HEK293 (cell line): ENCODE measurements around the gene APOBEC4.

Source experiments
- CTCF ChIA-PET: fragments of 350-600 bp; formaldehyde crosslinking; extraction: SDS; loops from one replicate; lab custom pipeline; 2021; ENCODE audit warnings: antibody characterized with exemption; lab: Yijun Ruan, JAX
- POLR2A ChIA-PET: fragments of 300-600 bp; formaldehyde crosslinking; extraction: SDS; loops from one replicate; lab custom pipeline; 2020; ENCODE audit warnings: antibody characterized with exemption, inconsistent platforms; lab: Yijun Ruan, JAX
- H3K27ac ChIP-seq: fragments of 200-500 bp; sonication (Bioruptor generic); 2 replicates; pipeline ENCODE4 v1.5.1; 2014; ENCODE audit warnings: low read depth, low read length, control low read depth, inconsistent platforms; ENCODE audit errors: extremely low read depth
- H3K36me3 ChIP-seq, 2 experiments: fragments of 200-500 bp in 1 of 2; sonication (Bioruptor generic) in 1 of 2; 1 replicate in 1 of 2; 2 replicates in 1 of 2; pipeline ENCODE4 v1.5.1; 2014 to 2017; ENCODE audit warnings: inconsistent platforms in 2 of 2, low read length in 2 of 2; ENCODE audit not compliant: control insufficient read depth in 2 of 2, insufficient read depth in 1 of 2
- H3K4me1 ChIP-seq: fragments of 200-500 bp; sonication (Bioruptor generic); 2 replicates; pipeline ENCODE4 v1.5.1; 2014; ENCODE audit warnings: mild to moderate bottlenecking, low read length, inconsistent platforms; ENCODE audit not compliant: control insufficient read depth, insufficient read depth
- H3K4me3 ChIP-seq: 2 replicates; pipeline ENCODE4 v1.5.1; 2011; ENCODE audit warnings: low read depth, mild to moderate bottlenecking, control low read depth, low read length, moderate library complexity
- H3K9me3 ChIP-seq: fragments of 200-500 bp; sonication (Bioruptor generic); 2 replicates; pipeline ENCODE4 v1.5.1; 2014; ENCODE audit warnings: low read depth, low read length, inconsistent platforms; ENCODE audit not compliant: control insufficient read depth, insufficient read depth
- EGR2 ChIP-seq: fragments of 450-650 bp; formaldehyde crosslinking; IDR thresholded peaks from 2 replicates; pipeline ENCODE4 v1.5.1; 2016; ENCODE audit warnings: low read depth, missing biosample characterization, missing genetic modification characterization
- FEZF1 ChIP-seq: fragments of 450-650 bp; formaldehyde crosslinking; IDR thresholded peaks from 2 replicates; pipeline ENCODE4 v1.5.1; 2016; ENCODE audit warnings: missing biosample characterization, missing genetic modification characterization
- GLI2 ChIP-seq: fragments of 450-650 bp; formaldehyde crosslinking; IDR thresholded peaks from 2 replicates; pipeline ENCODE4; 2017; ENCODE audit warnings: missing biosample characterization, missing genetic modification characterization, low read depth, borderline replicate concordance
- GLI4 ChIP-seq: fragments of 450-650 bp; formaldehyde crosslinking; IDR thresholded peaks from 2 replicates; pipeline ENCODE4 v1.5.1; 2016; ENCODE audit warnings: missing biosample characterization, missing genetic modification characterization
- GLIS1 ChIP-seq: fragments of 450-650 bp; formaldehyde crosslinking; IDR thresholded peaks from 2 replicates; pipeline ENCODE4 v1.5.1; 2016; ENCODE audit warnings: missing biosample characterization, missing genetic modification characterization
- KLF8 ChIP-seq: fragments of 450-650 bp; formaldehyde crosslinking; IDR thresholded peaks from 2 replicates; pipeline ENCODE4 v1.5.1; 2016; ENCODE audit warnings: missing biosample characterization, missing genetic modification characterization
- KLF9 ChIP-seq: fragments of 450-650 bp; formaldehyde crosslinking; IDR thresholded peaks from 2 replicates; pipeline ENCODE4 v1.5.1; 2016; ENCODE audit warnings: missing biosample characterization, missing genetic modification characterization, low read depth
- MYNN ChIP-seq: fragments of 450-650 bp; formaldehyde crosslinking; IDR thresholded peaks from 2 replicates; pipeline ENCODE4 v1.5.1; 2016; ENCODE audit warnings: missing biosample characterization, missing genetic modification characterization, borderline replicate concordance
- SCRT1 ChIP-seq: fragments of 450-650 bp; formaldehyde crosslinking; IDR thresholded peaks from 2 replicates; pipeline ENCODE4 v1.5.1; 2016; ENCODE audit warnings: missing biosample characterization, missing genetic modification characterization, borderline replicate concordance
- ZBTB20 ChIP-seq: fragments of 450-650 bp; formaldehyde crosslinking; IDR thresholded peaks from 2 replicates; pipeline ENCODE4 v1.5.1; 2016; ENCODE audit warnings: missing biosample characterization, missing genetic modification characterization
- ZBTB21 ChIP-seq: fragments of 450-650 bp; formaldehyde crosslinking; IDR thresholded peaks from 2 replicates; pipeline ENCODE4 v1.5.1; 2017; ENCODE audit warnings: missing biosample characterization, missing genetic modification characterization
- ZBTB48 ChIP-seq: fragments of 450-650 bp; formaldehyde crosslinking; IDR thresholded peaks from 2 replicates; pipeline ENCODE4 v1.5.1; 2016; ENCODE audit warnings: missing biosample characterization, missing genetic modification characterization
- ZBTB8A ChIP-seq: fragments of 450-650 bp; formaldehyde crosslinking; IDR thresholded peaks from 2 replicates; pipeline ENCODE4 v1.5.1; 2016; ENCODE audit warnings: missing biosample characterization, missing genetic modification characterization
- ZFHX2 ChIP-seq: fragments of 450-650 bp; formaldehyde crosslinking; conservative IDR thresholded peaks from 2 replicates; pipeline ENCODE4 v1.5.1; 2016; ENCODE audit warnings: missing biosample characterization, missing genetic modification characterization
- ZFP37 ChIP-seq: fragments of 450-650 bp; formaldehyde crosslinking; IDR thresholded peaks from 2 replicates; pipeline ENCODE4 v1.5.1; 2016; ENCODE audit warnings: missing biosample characterization, missing genetic modification characterization
- ZFP69B ChIP-seq: fragments of 450-650 bp; formaldehyde crosslinking; IDR thresholded peaks from 2 replicates; pipeline ENCODE4 v1.5.1; 2016; ENCODE audit warnings: missing biosample characterization, missing genetic modification characterization
- ZNF146 ChIP-seq: fragments of 450-650 bp; formaldehyde crosslinking; IDR thresholded peaks from 2 replicates; pipeline ENCODE4 v1.5.1; 2016; ENCODE audit warnings: missing biosample characterization, missing genetic modification characterization
- ZNF391 ChIP-seq: fragments of 450-650 bp; formaldehyde crosslinking; IDR thresholded peaks from 2 replicates; pipeline ENCODE4 v1.5.1; 2016; ENCODE audit warnings: low read depth, missing biosample characterization, missing genetic modification characterization, borderline replicate concordance
- ZNF394 ChIP-seq: fragments of 450-650 bp; formaldehyde crosslinking; IDR thresholded peaks from 2 replicates; pipeline ENCODE4 v1.5.1; 2016; ENCODE audit warnings: missing biosample characterization, missing genetic modification characterization, mild to moderate bottlenecking, moderate library complexity, borderline replicate concordance
- ZNF48 ChIP-seq: fragments of 450-650 bp; formaldehyde crosslinking; IDR thresholded peaks from 2 replicates; pipeline ENCODE4 v1.5.1; 2016; ENCODE audit warnings: missing biosample characterization, missing genetic modification characterization
- ZNF501 ChIP-seq: fragments of 450-650 bp; formaldehyde crosslinking; IDR thresholded peaks from 2 replicates; pipeline ENCODE4 v1.5.1; 2016; ENCODE audit warnings: missing biosample characterization, missing genetic modification characterization
- ZNF600 ChIP-seq: fragments of 450-650 bp; formaldehyde crosslinking; IDR thresholded peaks from 2 replicates; pipeline ENCODE4 v1.5.1; 2016; ENCODE audit warnings: missing biosample characterization, missing genetic modification characterization
- ZNF626 ChIP-seq: fragments of 450-650 bp; sonication (Bioruptor Pico); formaldehyde crosslinking; IDR thresholded peaks from 2 replicates; pipeline ENCODE4 v1.5.1; 2018; ENCODE audit warnings: missing biosample characterization, missing genetic modification characterization, inconsistent platforms
- ZNF792 ChIP-seq: fragments of 450-650 bp; formaldehyde crosslinking; IDR thresholded peaks from 2 replicates; pipeline ENCODE4 v1.5.1; 2016; ENCODE audit warnings: missing biosample characterization, missing genetic modification characterization
- ZNF837 ChIP-seq: fragments of 450-650 bp; formaldehyde crosslinking; IDR thresholded peaks from 2 replicates; pipeline ENCODE4 v1.5.1; 2016; ENCODE audit warnings: missing biosample characterization, missing genetic modification characterization
- ZNF843 ChIP-seq: fragments of 450-650 bp; formaldehyde crosslinking; IDR thresholded peaks from 2 replicates; pipeline ENCODE4 v1.5.1; 2016; ENCODE audit warnings: missing biosample characterization, missing genetic modification characterization
- TF ChIP-seq, protein P1 (sequence below): fragments of 450-650 bp; formaldehyde crosslinking; IDR thresholded peaks from 2 replicates; pipeline ENCODE4 v1.5.1; 2017; ENCODE audit warnings: missing biosample characterization, mild to moderate bottlenecking, missing genetic modification characterization, moderate library complexity
- TF ChIP-seq, protein P2 (sequence below): fragments of 450-650 bp; formaldehyde crosslinking; IDR thresholded peaks from 2 replicates; pipeline ENCODE4 v1.5.1; 2016; ENCODE audit warnings: missing biosample characterization, missing genetic modification characterization
- TF ChIP-seq, protein P3 (sequence below): fragments of 450-650 bp; formaldehyde crosslinking; optimal IDR thresholded peaks from 2 replicates; pipeline ENCODE3; 2016; ENCODE audit warnings: missing biosample characterization, mild to moderate bottlenecking, missing genetic modification characterization
- TF ChIP-seq, protein P4 (sequence below): fragments of 450-650 bp; formaldehyde crosslinking; IDR thresholded peaks from 2 replicates; pipeline ENCODE4 v1.5.1; 2016; ENCODE audit warnings: missing biosample characterization, missing genetic modification characterization
- TF ChIP-seq, protein P5 (sequence below): fragments of 450-650 bp; formaldehyde crosslinking; IDR thresholded peaks from 2 replicates; pipeline ENCODE4 v1.5.1; 2016; ENCODE audit warnings: missing biosample characterization, missing genetic modification characterization

The APOBEC4 gene

DNA sequence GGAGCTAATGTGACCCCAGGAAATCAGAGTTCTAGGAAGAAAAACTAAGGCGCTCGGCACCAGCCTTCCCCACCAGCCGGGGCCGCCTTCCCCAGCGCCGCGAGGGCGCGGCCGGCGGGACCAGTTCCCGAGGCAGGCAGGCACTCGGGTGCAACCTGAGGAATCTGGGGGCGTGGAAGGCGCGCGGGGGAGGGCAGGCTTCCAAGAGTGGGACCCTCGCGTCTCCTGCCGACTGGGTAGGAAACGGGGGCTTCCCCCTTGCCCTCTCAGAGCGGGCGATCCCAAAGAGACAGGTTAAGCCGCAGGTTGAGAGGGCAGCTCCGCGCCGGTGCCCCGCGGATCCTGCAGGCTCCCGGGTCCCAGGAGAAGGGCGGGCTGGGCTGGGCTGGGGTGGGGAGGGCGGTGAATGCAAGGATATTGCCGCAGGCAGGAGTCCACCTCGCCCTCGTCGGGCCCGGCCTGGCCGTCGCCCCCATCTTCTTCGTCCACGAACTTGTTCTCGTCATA is 18.0 kb downstream of the APOBEC4 start:
- peaks cover 14% of the 10 kb centered on the region; the same call in 1 of the 2 replicates for H3K4me1 ChIP-seq
- peaks cover 1 to 12% of the 10 kb centered on the region in 2 experiments; a peak in 2 of 3 replicates for H3K36me3 ChIP-seq
- ChIA-PET POLR2A (interaction anchor here (0.6 to 1.5 kb wide), 3 partner anchors 416 to 1427 kb away, joined by 3 to 4 read pairs (median 4); partner anchors contain the start of gene TSEN15), CTCF (interaction anchor here (0.7 to 1.6 kb wide), 2 partner anchors 19 to 510 kb away, joined by 3 to 4 read pairs; no protein-coding TSS in a partner anchor)
- H3K27ac ChIP-seq = peak overlapping the region; percentile 59
- no peaks in the 10 kb centered on the region for H3K9me3 ChIP-seq
- peak overlapping the region; percentile 86 for H3K4me3 ChIP-seq
- TF ChIP-seq FEZF1 (no peak), MYNN (tag by site-specific recombination) (no peak), ZBTB20 (tag by site-specific recombination) (peak; percentile 90), KLF8 (tag by site-specific recombination) (peak; percentile 86; the same call in 1 of the 2 replicates), ZNF146 (no peak), ZFHX2 (tag by site-specific recombination) (peak; percentile 72), ZFP69B (tag by site-specific recombination) (0 out of 2 replicates have a peak, but pooled peaks have one; percentile 36), EGR2 (tag by site-specific recombination) (peak; percentile 59), KLF9 (tag by site-specific recombination) (peak; percentile 53; the same call in 1 of the 2 replicates), ZNF48 (tag by site-specific recombination) (no peak), ZBTB48 (tag by site-specific recombination) (no peak), ZNF843 (tag by site-specific recombination) (0 out of 2 replicates have a peak, but pooled peaks have one; percentile 40), ZNF626 (tag by site-specific recombination) (no peak), ZBTB8A (tag by site-specific recombination) (no peak; the same call in none of the 2 replicates), GLIS1 (tag by site-specific recombination) (no peak), ZFP37 (tag by site-specific recombination) (peak; percentile 72; the same call in 1 of the 2 replicates), SCRT1 (tag by site-specific recombination) (peak; percentile 54; the same call in 1 of the 2 replicates), ZNF837 (tag by site-specific recombination) (no peak), ZBTB21 (tag by site-specific recombination) (0 out of 2 replicates have a peak, but pooled peaks have one; percentile 15), ZNF792 (tag by site-specific recombination) (0 out of 2 replicates have a peak, but pooled peaks have one; percentile 59), ZNF600 (tag by site-specific recombination) (peak; percentile 72; the same call in 1 of the 2 replicates), GLI2 (tag by site-specific recombination) (no peak), ZNF394 (tag by site-specific recombination) (0 out of 2 replicates have a peak, but pooled peaks have one; percentile 14), ZNF391 (no peak), GLI4 (tag by site-specific recombination) (no peak), ZNF501 (tag by site-specific recombination) (peak; percentile 35; the same call in 1 of the 2 replicates)
- TF ChIP-seq, protein P1, sequence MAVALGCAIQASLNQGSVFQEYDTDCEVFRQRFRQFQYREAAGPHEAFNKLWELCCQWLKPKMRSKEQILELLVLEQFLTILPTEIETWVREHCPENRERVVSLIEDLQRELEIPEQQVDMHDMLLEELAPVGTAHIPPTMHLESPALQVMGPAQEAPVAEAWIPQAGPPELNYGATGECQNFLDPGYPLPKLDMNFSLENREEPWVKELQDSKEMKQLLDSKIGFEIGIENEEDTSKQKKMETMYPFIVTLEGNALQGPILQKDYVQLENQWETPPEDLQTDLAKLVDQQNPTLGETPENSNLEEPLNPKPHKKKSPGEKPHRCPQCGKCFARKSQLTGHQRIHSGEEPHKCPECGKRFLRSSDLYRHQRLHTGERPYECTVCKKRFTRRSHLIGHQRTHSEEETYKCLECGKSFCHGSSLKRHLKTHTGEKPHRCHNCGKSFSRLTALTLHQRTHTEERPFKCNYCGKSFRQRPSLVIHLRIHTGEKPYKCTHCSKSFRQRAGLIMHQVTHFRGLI (tag by site-specific recombination) = 0 out of 2 replicates have a peak, but pooled peaks have one; percentile 30
- TF ChIP-seq, protein P2, sequence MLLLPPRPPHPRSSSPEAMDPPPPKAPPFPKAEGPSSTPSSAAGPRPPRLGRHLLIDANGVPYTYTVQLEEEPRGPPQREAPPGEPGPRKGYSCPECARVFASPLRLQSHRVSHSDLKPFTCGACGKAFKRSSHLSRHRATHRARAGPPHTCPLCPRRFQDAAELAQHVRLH (tag by site-specific recombination) = no peak
- TF ChIP-seq, protein P3, sequence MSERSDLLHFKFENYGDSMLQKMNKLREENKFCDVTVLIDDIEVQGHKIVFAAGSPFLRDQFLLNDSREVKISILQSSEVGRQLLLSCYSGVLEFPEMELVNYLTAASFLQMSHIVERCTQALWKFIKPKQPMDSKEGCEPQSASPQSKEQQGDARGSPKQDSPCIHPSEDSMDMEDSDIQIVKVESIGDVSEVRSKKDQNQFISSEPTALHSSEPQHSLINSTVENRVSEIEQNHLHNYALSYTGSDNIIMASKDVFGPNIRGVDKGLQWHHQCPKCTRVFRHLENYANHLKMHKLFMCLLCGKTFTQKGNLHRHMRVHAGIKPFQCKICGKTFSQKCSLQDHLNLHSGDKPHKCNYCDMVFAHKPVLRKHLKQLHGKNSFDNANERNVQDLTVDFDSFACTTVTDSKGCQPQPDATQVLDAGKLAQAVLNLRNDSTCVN = peak; percentile 70
- TF ChIP-seq, protein P4, sequence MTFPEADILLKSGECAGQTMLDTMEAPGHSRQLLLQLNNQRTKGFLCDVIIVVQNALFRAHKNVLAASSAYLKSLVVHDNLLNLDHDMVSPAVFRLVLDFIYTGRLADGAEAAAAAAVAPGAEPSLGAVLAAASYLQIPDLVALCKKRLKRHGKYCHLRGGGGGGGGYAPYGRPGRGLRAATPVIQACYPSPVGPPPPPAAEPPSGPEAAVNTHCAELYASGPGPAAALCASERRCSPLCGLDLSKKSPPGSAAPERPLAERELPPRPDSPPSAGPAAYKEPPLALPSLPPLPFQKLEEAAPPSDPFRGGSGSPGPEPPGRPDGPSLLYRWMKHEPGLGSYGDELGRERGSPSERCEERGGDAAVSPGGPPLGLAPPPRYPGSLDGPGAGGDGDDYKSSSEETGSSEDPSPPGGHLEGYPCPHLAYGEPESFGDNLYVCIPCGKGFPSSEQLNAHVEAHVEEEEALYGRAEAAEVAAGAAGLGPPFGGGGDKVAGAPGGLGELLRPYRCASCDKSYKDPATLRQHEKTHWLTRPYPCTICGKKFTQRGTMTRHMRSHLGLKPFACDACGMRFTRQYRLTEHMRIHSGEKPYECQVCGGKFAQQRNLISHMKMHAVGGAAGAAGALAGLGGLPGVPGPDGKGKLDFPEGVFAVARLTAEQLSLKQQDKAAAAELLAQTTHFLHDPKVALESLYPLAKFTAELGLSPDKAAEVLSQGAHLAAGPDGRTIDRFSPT (tag by site-specific recombination) = 0 out of 2 replicates have a peak, but pooled peaks have one; percentile 40
- TF ChIP-seq, protein P5, sequence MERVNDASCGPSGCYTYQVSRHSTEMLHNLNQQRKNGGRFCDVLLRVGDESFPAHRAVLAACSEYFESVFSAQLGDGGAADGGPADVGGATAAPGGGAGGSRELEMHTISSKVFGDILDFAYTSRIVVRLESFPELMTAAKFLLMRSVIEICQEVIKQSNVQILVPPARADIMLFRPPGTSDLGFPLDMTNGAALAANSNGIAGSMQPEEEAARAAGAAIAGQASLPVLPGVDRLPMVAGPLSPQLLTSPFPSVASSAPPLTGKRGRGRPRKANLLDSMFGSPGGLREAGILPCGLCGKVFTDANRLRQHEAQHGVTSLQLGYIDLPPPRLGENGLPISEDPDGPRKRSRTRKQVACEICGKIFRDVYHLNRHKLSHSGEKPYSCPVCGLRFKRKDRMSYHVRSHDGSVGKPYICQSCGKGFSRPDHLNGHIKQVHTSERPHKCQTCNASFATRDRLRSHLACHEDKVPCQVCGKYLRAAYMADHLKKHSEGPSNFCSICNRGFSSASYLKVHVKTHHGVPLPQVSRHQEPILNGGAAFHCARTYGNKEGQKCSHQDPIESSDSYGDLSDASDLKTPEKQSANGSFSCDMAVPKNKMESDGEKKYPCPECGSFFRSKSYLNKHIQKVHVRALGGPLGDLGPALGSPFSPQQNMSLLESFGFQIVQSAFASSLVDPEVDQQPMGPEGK (tag by site-specific recombination) = peak; percentile 54; the same call in 1 of the 2 replicates
